Transverse colon (tissue), 4 donors: ENCODE results near the gene SHISA9. TPM values are rescaled to one million over a fixed set of nuclear protein-coding genes. Genes with fewer than 3 reads are reported as not detected.

ENCODE experiments used
- DNase-seq: peaks from one replicate; pipeline ENCODE4 v3.0.0-alpha.2; 2019
- H3K27ac ChIP-seq, 4 donors: fragments of 200-600 bp; sonication (generic); 2 replicates each; pipeline ENCODE4 v1.5.1; 2016 to 2018; ENCODE audit warnings: inconsistent platforms in 4 of 4
- H3K27me3 ChIP-seq: fragments of 200-600 bp; sonication (generic); 2 replicates; pipeline ENCODE4 v1.5.1; 2017; ENCODE audit warnings: inconsistent platforms
- H3K36me3 ChIP-seq, 4 donors: fragments of 200-600 bp; sonication (generic); 2 replicates each; pipeline ENCODE4 v1.5.1; 2017 to 2019; ENCODE audit warnings: inconsistent platforms in 4 of 4
- H3K4me1 ChIP-seq, 4 donors: fragments of 200-600 bp; sonication (generic); 2 replicates each; pipeline ENCODE4 v1.5.1; 2017 to 2020; ENCODE audit warnings: inconsistent platforms in 4 of 4
- H3K4me3 ChIP-seq, 4 donors: fragments of 200-600 bp; sonication (generic); 1 replicate in 1 of 4; 2 replicates in 3 of 4; pipeline versions ENCODE4 v1.5.1 to v1.6.1; 2017 to 2019; ENCODE audit warnings: inconsistent platforms in 4 of 4
- H3K9me3 ChIP-seq, 2 donors: fragments of 200-600 bp; sonication (generic); 2 replicates each; pipeline ENCODE4 v1.5.1; 2017 to 2019; ENCODE audit warnings: inconsistent platforms in 2 of 2
- EP300 ChIP-seq: sonication (generic); formaldehyde crosslinking; IDR thresholded peaks from one replicate; pipeline ENCODE4 v1.6.1; 2017; ENCODE audit warnings: antibody characterized with exemption, low read depth
- POLR2A ChIP-seq: fragments of 450-650 bp; IDR thresholded peaks from one replicate; pipeline ENCODE4 v1.6.1; 2016; ENCODE audit warnings: antibody characterized with exemption, mild to moderate bottlenecking, moderate library complexity
- POLR2AphosphoS5 ChIP-seq, 3 donors: sonication (generic); formaldehyde crosslinking; IDR thresholded peaks; one replicate each; pipeline ENCODE4 v1.6.1; 2016; ENCODE audit warnings: antibody characterized with exemption in 3 of 3
- WGBS, 2 donors: methylation state at CpG; one replicate each; pipeline ENCODE4 v1.1.5; 2018; ENCODE audit warnings: low coverage in 1 of 2; 5-methylcytosine and 5-hydroxymethylcytosine counted together
- in situ Hi-C, 4 donors: fragments of 200-750 bp; cut with MboI; loops; one replicate each; pipeline versions ENCODE4 v1.15.0 to v1.15.1; 2017; ENCODE audit warnings: low sequenced_read_pairs in 3 of 4, low pct_ligation_motif_present in 1 of 4, low pct_unique_long_range_greater_than_20kb in 1 of 4
- intact Hi-C: fragments of 100-400 bp; cut with DNase I; formaldehyde crosslinking; loops from one replicate; pipeline ENCODE4 v1.15.1; 2023; ENCODE audit warnings: low total_unique reads
- total RNA-seq, 4 donors: library from RNA; depleted of rRNA; stranded (reverse); fragments of >200 nt; gene quantifications; one replicate each; pipeline ENCODE4 v1.1.0, GENCODE V29; 2016
- TF ChIP-seq, protein P1 (sequence below), 5 experiments: fragments of 200-600 bp in 3 of 5; fragments of 450-650 bp in 2 of 5; sonication (generic) in 3 of 5; IDR thresholded peaks; 1 replicate in 2 of 5; 2 replicates in 3 of 5; pipeline ENCODE4 v1.5.1; 2016 to 2017; ENCODE audit warnings: antibody characterized with exemption in 5 of 5, inconsistent platforms in 3 of 5, mild to moderate bottlenecking in 2 of 5, moderate library complexity in 1 of 5

Gene SHISA9
- total RNA-seq, 4 donors from 2014 or later, result 1.3 to 37.6 (median 2.1) TPM

DNA sequence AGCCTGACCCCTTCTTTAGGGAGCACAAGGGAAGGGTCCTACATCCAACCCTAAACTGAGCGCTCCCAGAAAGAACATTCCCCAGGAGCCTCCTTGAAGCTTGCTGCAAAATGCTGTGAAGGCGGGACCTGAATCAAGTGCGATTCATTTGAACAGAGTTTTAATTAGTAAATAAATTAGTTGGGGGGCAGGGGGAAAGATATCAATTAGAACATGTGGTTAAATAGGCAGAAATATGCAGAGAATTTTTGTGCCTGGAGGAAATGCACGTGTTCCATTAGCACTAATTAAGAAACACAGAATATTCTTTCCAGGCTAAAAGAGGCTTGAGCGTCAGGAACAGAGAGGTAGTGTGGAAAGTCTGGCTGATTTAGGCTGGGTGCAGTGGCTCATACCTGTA lies 38.5 kb upstream of the SHISA9 start:
- Histone ChIP-seq H3K36me3 (no peaks in the 10 kb centered on the region), H3K4me1 (no peaks in the 10 kb centered on the region), H3K9me3 (no peaks in the 10 kb centered on the region), H3K27ac (no peak overlapping the region), H3K4me3 (no peak overlapping the region), H3K27me3 (no peaks in the 10 kb centered on the region)
- DNase-seq, result no peak
- intact Hi-C loops, result no loop called here
- in situ Hi-C loops, result no loop called here
- no peak for TF ChIP-seq EP300
- WGBS, 2 donors, result 85 to 87% methylated on average over 5 of the region's 5 CpGs

DNA sequence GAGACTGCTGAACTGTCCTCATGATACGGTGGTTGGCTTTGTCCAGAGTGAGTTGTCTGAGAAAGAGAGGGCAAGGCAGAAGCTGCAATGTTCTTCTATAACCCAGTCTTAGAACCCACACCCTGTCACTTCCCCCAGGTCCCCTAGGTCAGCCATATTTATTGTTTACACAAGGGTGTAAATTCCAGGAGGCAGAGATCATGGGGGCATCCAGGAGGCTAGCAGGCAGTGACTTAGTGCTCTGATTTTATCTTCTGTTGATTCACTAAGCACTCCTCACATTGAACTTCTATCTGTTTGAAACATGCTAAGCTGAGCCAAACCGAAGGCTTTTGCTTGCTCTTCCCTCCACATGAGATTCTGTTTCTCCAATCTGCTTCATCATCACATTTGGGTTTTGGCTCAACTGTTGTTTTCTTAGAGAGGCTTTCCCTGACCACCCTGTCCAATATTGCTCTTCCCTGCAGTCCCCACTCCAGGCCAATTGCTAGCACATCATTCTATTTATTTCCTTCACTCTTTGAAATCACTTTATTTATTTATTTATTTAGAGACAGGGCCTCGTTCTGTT lies 34.3 kb upstream of the SHISA9 start:
- TF ChIP-seq POLR2AphosphoS5 (IDR thresholded peaks at IDR 0.05) (no peak), EP300 (no peak), POLR2A (no peak)
- TF ChIP-seq, protein P1, sequence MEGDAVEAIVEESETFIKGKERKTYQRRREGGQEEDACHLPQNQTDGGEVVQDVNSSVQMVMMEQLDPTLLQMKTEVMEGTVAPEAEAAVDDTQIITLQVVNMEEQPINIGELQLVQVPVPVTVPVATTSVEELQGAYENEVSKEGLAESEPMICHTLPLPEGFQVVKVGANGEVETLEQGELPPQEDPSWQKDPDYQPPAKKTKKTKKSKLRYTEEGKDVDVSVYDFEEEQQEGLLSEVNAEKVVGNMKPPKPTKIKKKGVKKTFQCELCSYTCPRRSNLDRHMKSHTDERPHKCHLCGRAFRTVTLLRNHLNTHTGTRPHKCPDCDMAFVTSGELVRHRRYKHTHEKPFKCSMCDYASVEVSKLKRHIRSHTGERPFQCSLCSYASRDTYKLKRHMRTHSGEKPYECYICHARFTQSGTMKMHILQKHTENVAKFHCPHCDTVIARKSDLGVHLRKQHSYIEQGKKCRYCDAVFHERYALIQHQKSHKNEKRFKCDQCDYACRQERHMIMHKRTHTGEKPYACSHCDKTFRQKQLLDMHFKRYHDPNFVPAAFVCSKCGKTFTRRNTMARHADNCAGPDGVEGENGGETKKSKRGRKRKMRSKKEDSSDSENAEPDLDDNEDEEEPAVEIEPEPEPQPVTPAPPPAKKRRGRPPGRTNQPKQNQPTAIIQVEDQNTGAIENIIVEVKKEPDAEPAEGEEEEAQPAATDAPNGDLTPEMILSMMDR (IDR thresholded peaks at IDR 0.05), result no peak
- in situ Hi-C loops, result no loop called here

GRCh38 chr16:12868169-12868568 lies 33.2 kb upstream of the SHISA9 start:
- no peaks in the 10 kb centered on the region for H3K27me3 ChIP-seq
- H3K9me3 ChIP-seq, result no peaks in the 10 kb centered on the region
- no peak overlapping the region for H3K27ac ChIP-seq
- 73% methylated on average over 3 of the region's 3 CpGs; no CpG with 5 or more reads in 1 of the 2 donors for WGBS, 2 donors
- no peaks in the 10 kb centered on the region for H3K36me3 ChIP-seq
- no peak overlapping the region for H3K4me3 ChIP-seq
- TF ChIP-seq EP300 (no peak), POLR2AphosphoS5 (IDR thresholded peaks at IDR 0.05) (no peak), POLR2A (no peak)
- TF ChIP-seq, protein P1 (IDR thresholded peaks at IDR 0.05), result no peak
- no peaks in the 10 kb centered on the region for H3K4me1 ChIP-seq
- in situ Hi-C loops, result no loop called here
- DNase-seq, result no peak
- intact Hi-C loops, result no loop called here

More for the DNA sequence above, 34.3 kb upstream of the SHISA9 start:
- H3K36me3 ChIP-seq, result no peaks in the 10 kb centered on the region
- H3K27me3 ChIP-seq, result no peaks in the 10 kb centered on the region
- H3K4me3 ChIP-seq, result no peak overlapping the region
- H3K9me3 ChIP-seq, result no peaks in the 10 kb centered on the region
- H3K4me1 ChIP-seq, result no peaks in the 10 kb centered on the region
- H3K27ac ChIP-seq, result no peak overlapping the region
- intact Hi-C loops, result no loop called here
- no peak for DNase-seq
- 48 to 63% methylated on average over 2 to 3 of the region's 3 CpGs for WGBS, 2 donors

- in situ Hi-C loops (no loop called here), intact Hi-C loops (no loop called here)
Observed at GRCh38 chr16:12868788-12869187, 32.6 kb upstream of the SHISA9 start.

More at GRCh38 chr16:12868788-12869187, 32.6 kb upstream of the SHISA9 start:
- Histone ChIP-seq H3K4me3 (no peak overlapping the region), H3K27ac (no peak overlapping the region), H3K9me3 (no peaks in the 10 kb centered on the region), H3K4me1 (no peaks in the 10 kb centered on the region), H3K27me3 (no peaks in the 10 kb centered on the region), H3K36me3 (no peaks in the 10 kb centered on the region)
- WGBS, 2 donors, result 82 to 98% methylated on average over 8 of the region's 8 CpGs
- no peak for DNase-seq
- TF ChIP-seq, protein P1 (IDR thresholded peaks at IDR 0.05), result no peak
- TF ChIP-seq POLR2A (no peak), EP300 (no peak), POLR2AphosphoS5 (IDR thresholded peaks at IDR 0.05) (no peak)
